Subcutaneous abdominal adipose tissue (tissue), 5 donors: Measurements from ENCODE around the gene PNPLA1.

Experiments used
- H3K27ac ChIP-seq: one replicate; pipeline ENCODE4 v1.7.0; 2013; ENCODE audit warnings: low read depth, mild to moderate bottlenecking, inconsistent platforms, low read length, moderate library complexity
- H3K27me3 ChIP-seq, 5 donors: one replicate each; pipeline ENCODE4 v1.7.0; 2013; ENCODE audit warnings: low read length in 5 of 5, inconsistent platforms in 1 of 5; ENCODE audit not compliant: control insufficient read depth in 5 of 5, insufficient read depth in 4 of 5
- H3K36me3 ChIP-seq, 5 donors: one replicate each; pipeline ENCODE4 v1.7.0; 2013; ENCODE audit warnings: low read length in 5 of 5; ENCODE audit not compliant: control insufficient read depth in 5 of 5, insufficient read depth in 5 of 5
- H3K4me1 ChIP-seq, 5 donors: one replicate each; pipeline ENCODE4 v1.7.0; 2013; ENCODE audit warnings: low read length in 5 of 5, mild to moderate bottlenecking in 3 of 5, moderate library complexity in 1 of 5; ENCODE audit not compliant: control insufficient read depth in 5 of 5, insufficient read depth in 5 of 5
- H3K4me3 ChIP-seq, 5 donors: one replicate each; pipeline ENCODE4 v1.7.0; 2013; ENCODE audit warnings: low read length in 5 of 5, low read depth in 1 of 5
- H3K9ac ChIP-seq, 5 donors: one replicate each; pipeline ENCODE4 v1.7.0; 2013; ENCODE audit warnings: low read length in 5 of 5, mild to moderate bottlenecking in 4 of 5, moderate library complexity in 3 of 5
- H3K9me3 ChIP-seq, 5 donors: one replicate each; pipeline ENCODE4 v1.7.0; 2013; ENCODE audit warnings: low read length in 5 of 5; ENCODE audit not compliant: control insufficient read depth in 5 of 5
- donor health status: healthy.
- donor health status: healthy.
- donor health status: healthy.
- donor health status: healthy.
- donor health status: healthy.

PNPLA1 gene

GRCh38 chr6:36269834-36270705 lies at the start of gene PNPLA1:
TSS of gene PNPLA1 (plus strand) at chr6:36270060. CDS start at chr6:36270460, 400 bp downstream.
- Histone ChIP-seq H3K9me3 (peaks cover 0 to 12% (median 10%) of the 10 kb centered on the region in 5 donors), H3K4me1 (no peaks in the 10 kb centered on the region), H3K4me3 (no peak within 1 kb of the TSS), H3K27me3 (peaks cover 0 to 32% (median 28%) of the 10 kb centered on the region in 5 donors), H3K27ac (no peak within 1 kb of the TSS), H3K36me3 (no peaks in the 10 kb centered on the region), H3K9ac (no peak within 1 kb of the TSS)

- peaks cover 28 to 82% (median 74%) of the 10 kb centered on the region in 5 donors for H3K36me3 ChIP-seq
- H3K9me3 ChIP-seq: no peaks in the 10 kb centered on the region
- peaks cover 0 to 11% (median 0%) of the 10 kb centered on the region in 5 donors for H3K4me1 ChIP-seq
- no peaks in the 10 kb centered on the region for H3K27me3 ChIP-seq
- H3K9ac ChIP-seq: no peak overlapping the region
- no peak overlapping the region for H3K27ac ChIP-seq
- H3K4me3 ChIP-seq: no peak overlapping the region
These were observed 49.6 kb upstream of the PNPLA1 start for GRCh38 chr6:36220226-36220625.

- H3K27me3 ChIP-seq: no peaks in the 10 kb centered on the region
- H3K9me3 ChIP-seq: no peaks in the 10 kb centered on the region
- no peak overlapping the region for H3K9ac ChIP-seq
- peaks cover 0 to 11% (median 0%) of the 10 kb centered on the region in 5 donors for H3K4me1 ChIP-seq
- no peak overlapping the region for H3K27ac ChIP-seq
- peaks cover 31 to 82% (median 70%) of the 10 kb centered on the region in 5 donors for H3K36me3 ChIP-seq
- no peak overlapping the region for H3K4me3 ChIP-seq
These were observed 48.2 kb upstream of the PNPLA1 start for GRCh38 chr6:36221674-36222073.

GRCh38 chr6:36222924-36223323 lies 46.9 kb upstream of the PNPLA1 start:
- H3K9ac ChIP-seq: no peak overlapping the region

GRCh38 chr6:36223706-36224105 lies 46.2 kb upstream of the PNPLA1 start:
- Histone ChIP-seq H3K27ac (no peak overlapping the region), H3K4me3 (no peak overlapping the region), H3K36me3 (peaks cover 35 to 79% (median 68%) of the 10 kb centered on the region in 5 donors), H3K4me1 (peaks cover 0 to 11% (median 0%) of the 10 kb centered on the region in 5 donors), H3K9me3 (no peaks in the 10 kb centered on the region), H3K9ac (no peak overlapping the region), H3K27me3 (no peaks in the 10 kb centered on the region)

More at GRCh38 chr6:36222924-36223323, 46.9 kb upstream of the PNPLA1 start:
- Histone ChIP-seq H3K27me3 (no peaks in the 10 kb centered on the region), H3K27ac (no peak overlapping the region), H3K4me3 (no peak overlapping the region), H3K36me3 (peaks cover 38 to 79% (median 66%) of the 10 kb centered on the region in 5 donors), H3K4me1 (peaks cover 0 to 11% (median 0%) of the 10 kb centered on the region in 5 donors), H3K9me3 (no peaks in the 10 kb centered on the region)

- Histone ChIP-seq H3K36me3 (peaks cover 33 to 80% (median 69%) of the 10 kb centered on the region in 5 donors), H3K27me3 (no peaks in the 10 kb centered on the region), H3K9me3 (no peaks in the 10 kb centered on the region)
These were observed 44.9 kb upstream of the PNPLA1 start for GRCh38 chr6:36224918-36225461.

GRCh38 chr6:36226438-36227047 lies 43.3 kb upstream of the PNPLA1 start:
- Histone ChIP-seq H3K9ac (no peak overlapping the region), H3K4me1 (peaks cover 0 to 11% (median 0%) of the 10 kb centered on the region in 5 donors), H3K36me3 (peaks cover 30 to 91% (median 81%) of the 10 kb centered on the region in 5 donors), H3K27ac (no peak overlapping the region), H3K27me3 (no peaks in the 10 kb centered on the region), H3K4me3 (no peak overlapping the region), H3K9me3 (no peaks in the 10 kb centered on the region)

More at GRCh38 chr6:36224918-36225461, 44.9 kb upstream of the PNPLA1 start:
- Histone ChIP-seq H3K9ac (no peak overlapping the region), H3K4me3 (no peak overlapping the region), H3K27ac (no peak overlapping the region), H3K4me1 (peaks cover 0 to 11% (median 0%) of the 10 kb centered on the region in 5 donors)

GRCh38 chr6:36227379-36228228 lies 42.3 kb upstream of the PNPLA1 start:
- no peak overlapping the region for H3K27ac ChIP-seq
- H3K27me3 ChIP-seq: no peaks in the 10 kb centered on the region
- H3K9ac ChIP-seq: no peak overlapping the region
- H3K4me3 ChIP-seq: no peak overlapping the region
- peaks cover 29 to 91% (median 75%) of the 10 kb centered on the region in 5 donors for H3K36me3 ChIP-seq
- no peaks in the 10 kb centered on the region for H3K9me3 ChIP-seq
- peaks cover 0 to 11% (median 0%) of the 10 kb centered on the region in 5 donors for H3K4me1 ChIP-seq

- Histone ChIP-seq H3K27me3 (no peaks in the 10 kb centered on the region), H3K9me3 (no peaks in the 10 kb centered on the region), H3K36me3 (peaks cover 19 to 94% (median 78%) of the 10 kb centered on the region in 5 donors), H3K4me1 (peaks cover 0 to 10% (median 0%) of the 10 kb centered on the region in 5 donors), H3K4me3 (no peak overlapping the region), H3K27ac (no peak overlapping the region), H3K9ac (no peak overlapping the region)
These were observed 40.6 kb upstream of the PNPLA1 start for GRCh38 chr6:36229223-36229622.
